Subcutaneous adipose tissue (tissue), 4 donors: Measurements from ENCODE around the gene PCDHGA1. TPM values are rescaled to one million over a fixed set of nuclear protein-coding genes. Genes with fewer than 3 reads are reported as not detected.

Experiments used
- total RNA-seq, 4 donors: library from RNA; depleted of rRNA; stranded (reverse); fragments of >200 nt; gene quantifications; one replicate each; pipeline ENCODE4 v1.1.0, GENCODE V29; 2016
- TF ChIP-seq, protein P1 (sequence below): fragments of 450-650 bp; IDR thresholded peaks from one replicate; pipeline ENCODE4 v1.5.1; 2016; ENCODE audit warnings: low read depth, mild to moderate bottlenecking, control low read depth, antibody characterized with exemption, moderate library complexity

The PCDHGA1 gene
- total RNA-seq, 4 donors from 2014 or later = under 0.01 to 0.38 (median 0.33) TPM

DNA sequence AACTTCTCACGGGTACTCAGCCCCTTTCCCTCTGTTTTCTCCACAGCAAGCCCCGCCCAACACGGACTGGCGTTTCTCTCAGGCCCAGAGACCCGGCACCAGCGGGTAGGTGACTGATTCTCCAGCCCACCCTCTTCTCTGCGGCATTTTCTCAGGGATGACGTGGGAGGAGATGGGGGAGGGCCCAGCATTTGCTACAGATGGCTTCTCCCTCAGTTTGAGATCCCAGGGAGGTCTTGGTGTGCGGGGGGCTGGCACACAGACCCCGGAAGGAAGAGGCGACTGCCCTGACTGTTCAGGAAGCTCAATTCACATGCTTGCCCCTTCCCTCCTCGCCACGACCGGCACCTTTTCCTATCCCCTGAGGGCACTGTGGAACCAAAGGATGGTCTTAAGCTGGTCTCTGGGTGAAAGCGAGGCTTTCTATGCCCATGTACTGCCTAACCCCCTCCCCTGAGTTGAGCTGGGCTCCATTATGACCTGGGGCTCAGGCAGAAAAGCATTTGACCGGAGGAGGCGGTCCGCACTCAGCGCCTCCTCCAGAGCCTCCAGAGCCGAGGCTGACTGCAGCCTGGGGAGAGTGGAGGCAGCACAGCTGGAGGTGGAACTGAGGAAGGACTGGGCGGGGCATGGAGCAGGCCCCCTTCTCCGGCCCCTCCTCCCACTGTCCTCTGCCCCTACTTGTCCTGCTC is 164.6 kb downstream of the PCDHGA1 start:
- TF ChIP-seq, protein P1, sequence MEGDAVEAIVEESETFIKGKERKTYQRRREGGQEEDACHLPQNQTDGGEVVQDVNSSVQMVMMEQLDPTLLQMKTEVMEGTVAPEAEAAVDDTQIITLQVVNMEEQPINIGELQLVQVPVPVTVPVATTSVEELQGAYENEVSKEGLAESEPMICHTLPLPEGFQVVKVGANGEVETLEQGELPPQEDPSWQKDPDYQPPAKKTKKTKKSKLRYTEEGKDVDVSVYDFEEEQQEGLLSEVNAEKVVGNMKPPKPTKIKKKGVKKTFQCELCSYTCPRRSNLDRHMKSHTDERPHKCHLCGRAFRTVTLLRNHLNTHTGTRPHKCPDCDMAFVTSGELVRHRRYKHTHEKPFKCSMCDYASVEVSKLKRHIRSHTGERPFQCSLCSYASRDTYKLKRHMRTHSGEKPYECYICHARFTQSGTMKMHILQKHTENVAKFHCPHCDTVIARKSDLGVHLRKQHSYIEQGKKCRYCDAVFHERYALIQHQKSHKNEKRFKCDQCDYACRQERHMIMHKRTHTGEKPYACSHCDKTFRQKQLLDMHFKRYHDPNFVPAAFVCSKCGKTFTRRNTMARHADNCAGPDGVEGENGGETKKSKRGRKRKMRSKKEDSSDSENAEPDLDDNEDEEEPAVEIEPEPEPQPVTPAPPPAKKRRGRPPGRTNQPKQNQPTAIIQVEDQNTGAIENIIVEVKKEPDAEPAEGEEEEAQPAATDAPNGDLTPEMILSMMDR = no peak

DNA sequence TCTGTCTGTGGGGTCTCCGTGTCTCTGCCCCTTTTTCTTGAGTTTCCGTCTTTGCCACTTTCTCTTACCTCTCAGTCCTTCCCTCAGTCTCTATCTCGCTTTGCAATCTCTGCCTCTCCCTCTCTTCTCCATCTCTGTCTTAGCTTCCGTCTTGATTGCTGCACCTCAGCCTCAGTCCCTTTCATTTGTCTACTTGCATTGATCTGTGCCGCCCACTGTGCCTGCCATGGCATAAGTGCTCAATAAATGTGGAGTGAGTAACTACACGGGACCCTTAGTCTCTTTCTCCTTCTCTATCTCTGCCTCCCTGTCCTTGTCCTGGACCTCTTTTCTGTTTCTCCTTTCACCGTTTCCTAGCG is 165.1 kb downstream of the PCDHGA1 start:
- TF ChIP-seq, protein P1 = no peak

DNA sequence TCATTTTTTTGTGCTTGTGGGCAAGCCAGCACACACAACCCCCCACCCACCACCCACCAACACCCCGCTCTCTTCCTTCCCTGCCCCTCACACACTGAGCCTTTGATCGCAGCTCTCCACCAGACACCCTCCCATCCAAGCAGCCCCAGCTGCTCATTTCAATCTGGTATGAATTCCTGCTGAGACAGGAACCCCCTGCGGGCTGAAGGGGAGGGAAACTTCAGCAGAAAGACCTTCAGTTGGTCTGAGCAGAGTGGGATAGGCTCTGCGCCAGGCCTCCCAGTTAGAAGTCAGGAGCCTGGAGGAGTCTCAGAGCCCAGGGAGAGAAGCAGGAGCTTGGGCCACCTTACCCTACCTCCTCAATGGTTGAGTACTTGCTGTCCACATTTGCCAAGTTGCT is 165.7 kb downstream of the PCDHGA1 start:
- TF ChIP-seq, protein P1 = no peak

GRCh38 chr5:141501761-141502160 is 171.4 kb downstream of the PCDHGA1 start:
- TF ChIP-seq, protein P1 = no peak

GRCh38 chr5:141503681-141504080 is 173.4 kb downstream of the PCDHGA1 start:
- TF ChIP-seq, protein P1 = no peak

DNA sequence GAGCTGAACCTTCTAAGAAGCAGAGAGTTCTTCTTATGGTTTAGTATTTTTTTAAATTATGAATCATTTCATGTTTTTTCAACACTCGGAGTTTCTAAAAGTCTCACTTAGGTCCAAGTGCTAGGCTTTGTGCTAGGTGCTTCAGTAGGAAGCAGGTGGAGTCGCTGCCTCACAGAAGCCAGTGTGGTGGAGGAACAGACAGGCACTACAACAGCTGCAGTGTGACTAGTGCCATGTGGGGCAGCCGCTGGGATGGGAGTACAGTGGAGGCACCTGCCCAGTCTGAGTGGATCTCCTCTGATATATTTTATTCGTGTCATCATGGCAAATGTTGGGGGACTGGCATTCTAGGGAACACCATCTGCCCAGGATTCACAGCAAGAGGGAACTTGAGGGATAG is 173.9 kb downstream of the PCDHGA1 start:
- TF ChIP-seq, protein P1 = no peak

GRCh38 chr5:141506381-141507155 is 176.3 kb downstream of the PCDHGA1 start:
- TF ChIP-seq, protein P1 = no peak
